HG03565 (cell line): ENCODE data around the gene SND1.
A peak's percentile ranks its signal among the peaks of the same experiment; 100 is the strongest.
"Not testable (repeated sequence)": the region's sequence is repeated elsewhere in the genome, so short reads cannot be mapped to it uniquely, and the experiment has no call there.

Source experiments
- ATAC-seq: cut with Tn5 transposase; IDR thresholded peaks from one replicate; pipeline ENCODE4 v1.9.1; 2021; ENCODE audit warnings: mild to moderate bottlenecking, moderate library complexity; ENCODE audit not compliant: unreplicated experiment

The SND1 gene

GRCh38 chr7:127901895-127902703 is 250.1 kb downstream of the SND1 start:
- no peak for ATAC-seq

- ATAC-seq = not testable (repeated sequence)
Measured at GRCh38 chr7:127902753-127903152, 250.8 kb downstream of the SND1 start.

GRCh38 chr7:127903892-127904669 is 252.1 kb downstream of the SND1 start:
- no peak for ATAC-seq

GRCh38 chr7:127904670-127904985 is 252.6 kb downstream of the SND1 start:
- no peak for ATAC-seq

GRCh38 chr7:127905021-127905420 is 253.0 kb downstream of the SND1 start:
- ATAC-seq = no peak

GRCh38 chr7:127905491-127906330 is 253.7 kb downstream of the SND1 start:
- no peak for ATAC-seq

GRCh38 chr7:127907110-127908040 is 255.4 kb downstream of the SND1 start:
- no peak for ATAC-seq

- no peak for ATAC-seq
Measured at GRCh38 chr7:127908430-127909258, 256.6 kb downstream of the SND1 start.

GRCh38 chr7:127909424-127910152 is 257.6 kb downstream of the SND1 start:
- no peak for ATAC-seq

- ATAC-seq = no peak
Measured at GRCh38 chr7:127910670-127911069, 258.7 kb downstream of the SND1 start.

GRCh38 chr7:127911968-127912511 is 260.0 kb downstream of the SND1 start:
- peak; percentile 85 for ATAC-seq

- no peak for ATAC-seq
Measured at GRCh38 chr7:127912901-127913300, 260.9 kb downstream of the SND1 start.

- no peak for ATAC-seq
Measured at GRCh38 chr7:127913686-127914085, 261.7 kb downstream of the SND1 start.

GRCh38 chr7:127914693-127915092 is 262.7 kb downstream of the SND1 start:
- ATAC-seq = no peak

GRCh38 chr7:127916735-127917134 is 264.7 kb downstream of the SND1 start:
- ATAC-seq = no peak

- ATAC-seq = no peak
Measured at GRCh38 chr7:127918130-127918529, 266.1 kb downstream of the SND1 start.

- no peak for ATAC-seq
Measured at GRCh38 chr7:127920787-127921438, 268.9 kb downstream of the SND1 start.

GRCh38 chr7:127922656-127923055 is 270.7 kb downstream of the SND1 start:
- no peak for ATAC-seq
